Epidermal melanocyte (primary cell): ENCODE results near the gene ZNF773.
A peak's percentile ranks its signal among the peaks of the same experiment; 100 is the strongest.
"Not testable (repeated sequence)": the region's sequence is repeated elsewhere in the genome, so short reads cannot be mapped to it uniquely, and the experiment has no call there.

ENCODE experiments used
- DNase-seq: peaks from one replicate; pipeline ENCODE4 v3.0.0; 2011; ENCODE audit warnings: low spot score; ENCODE audit not compliant: insufficient read length

Gene ZNF773

DNA sequence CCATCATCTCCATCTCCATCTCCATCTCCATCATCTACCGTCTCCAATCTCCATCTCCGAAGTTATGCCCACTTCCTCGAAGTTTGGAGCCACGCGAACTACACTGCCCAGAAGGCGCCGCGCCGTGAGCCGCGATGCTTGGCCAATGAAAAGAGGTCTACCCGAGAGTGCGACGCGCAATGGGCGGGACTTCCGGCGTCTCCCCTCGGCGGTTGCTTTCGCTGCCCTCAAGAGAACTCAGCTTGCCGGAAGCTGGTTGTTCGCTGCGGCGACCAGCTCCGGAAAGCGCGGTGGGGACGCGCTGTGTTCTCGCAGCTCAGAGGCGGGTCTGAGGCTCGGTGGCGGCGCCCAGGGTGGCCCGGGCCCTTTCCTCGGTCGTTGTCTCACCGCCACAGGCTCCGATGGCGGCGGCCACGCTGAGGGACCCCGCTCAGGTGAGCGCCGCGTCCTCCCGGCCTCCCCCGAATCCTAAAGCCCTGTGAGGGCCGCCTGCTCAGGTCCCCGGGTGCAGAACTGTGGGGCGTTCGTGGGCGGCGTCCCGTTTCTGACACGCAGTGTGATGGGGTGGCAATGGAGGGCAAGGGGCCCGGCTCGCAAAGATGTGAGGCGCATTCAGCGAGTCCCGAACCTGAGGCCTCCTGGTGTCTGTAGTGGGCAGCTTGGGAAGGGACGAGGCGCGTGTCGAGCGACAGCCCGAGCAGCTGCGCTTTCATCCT is at the start of gene ZNF773:
ZNF773 (plus strand) TSS at position 259 of the 716 bp plus-strand sequence; CDS start at position 402, 143 bp downstream.
- peak; percentile 89 for DNase-seq

DNA sequence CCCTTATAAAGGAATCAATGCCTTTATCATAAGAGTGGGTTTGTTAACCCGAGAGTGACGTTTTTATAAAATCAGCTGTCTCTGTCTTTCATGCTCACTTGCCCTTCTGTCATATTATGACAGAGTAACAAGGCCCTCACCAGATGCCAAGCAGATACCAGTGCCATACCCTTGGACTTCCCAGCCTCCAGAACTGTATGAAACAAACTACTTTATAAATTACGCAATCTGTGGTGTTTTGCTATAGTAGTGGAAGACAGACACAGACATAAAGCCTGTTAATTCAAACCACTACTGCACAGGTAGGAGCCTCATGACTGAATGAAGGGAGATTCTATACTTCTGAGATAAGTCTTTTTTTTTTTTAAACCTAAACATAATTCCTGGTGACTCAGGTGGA is 47.4 kb upstream of the ZNF773 start:
- DNase-seq: no peak

DNA sequence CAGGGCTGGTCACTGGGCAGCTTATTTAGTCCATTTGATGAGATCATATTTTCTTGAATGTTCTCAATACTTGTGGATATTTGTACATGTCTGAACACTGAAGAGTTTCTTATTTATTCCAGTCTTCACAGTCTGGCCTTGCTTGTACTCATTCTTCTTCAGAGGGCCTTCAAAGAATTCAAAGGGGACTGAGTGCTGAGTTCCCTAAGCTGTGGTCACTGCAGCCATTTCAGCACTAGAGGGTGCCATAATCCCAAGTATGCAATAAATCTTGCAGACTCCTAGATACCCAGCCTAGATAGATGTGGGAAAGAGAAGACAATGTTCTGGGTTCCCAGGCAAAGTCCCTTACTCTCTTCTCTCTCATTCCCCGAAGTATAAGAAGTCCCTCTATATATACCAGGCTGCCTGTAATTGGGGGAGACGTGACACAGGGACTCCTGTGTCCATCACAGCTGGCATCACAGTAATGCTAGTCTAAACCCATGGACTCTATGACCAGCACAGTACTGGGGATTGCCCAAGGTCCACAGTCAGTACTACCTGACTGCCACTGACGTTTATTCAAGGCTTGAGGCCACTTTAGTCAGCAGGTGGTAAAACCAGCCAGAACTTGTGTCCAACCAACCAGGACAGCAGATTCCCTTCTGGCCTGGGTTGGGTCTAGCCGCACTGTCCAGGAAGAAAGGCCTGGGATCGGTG is 33.9 kb upstream of the ZNF773 start:
- no peak for DNase-seq

DNA sequence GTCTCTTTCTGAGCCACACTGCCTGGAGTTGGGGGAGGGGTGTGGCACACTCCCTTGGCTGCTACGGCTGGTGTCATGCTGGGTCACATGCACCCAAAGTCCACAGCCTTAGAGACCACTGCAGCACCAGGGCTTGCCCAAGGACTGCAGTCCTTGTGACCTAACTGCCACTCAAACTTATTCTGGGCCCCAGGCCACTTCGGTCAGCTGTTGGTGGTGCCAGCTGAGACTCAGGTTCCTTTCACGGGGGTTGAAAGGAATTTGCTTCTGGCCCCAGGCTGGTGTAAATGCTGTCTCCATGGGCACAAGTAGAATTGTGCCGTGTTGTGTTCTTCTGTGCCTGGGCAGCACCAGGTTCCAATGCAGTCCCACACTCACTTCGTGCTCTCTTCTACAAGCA is 33.2 kb upstream of the ZNF773 start:
- DNase-seq: no peak

DNA sequence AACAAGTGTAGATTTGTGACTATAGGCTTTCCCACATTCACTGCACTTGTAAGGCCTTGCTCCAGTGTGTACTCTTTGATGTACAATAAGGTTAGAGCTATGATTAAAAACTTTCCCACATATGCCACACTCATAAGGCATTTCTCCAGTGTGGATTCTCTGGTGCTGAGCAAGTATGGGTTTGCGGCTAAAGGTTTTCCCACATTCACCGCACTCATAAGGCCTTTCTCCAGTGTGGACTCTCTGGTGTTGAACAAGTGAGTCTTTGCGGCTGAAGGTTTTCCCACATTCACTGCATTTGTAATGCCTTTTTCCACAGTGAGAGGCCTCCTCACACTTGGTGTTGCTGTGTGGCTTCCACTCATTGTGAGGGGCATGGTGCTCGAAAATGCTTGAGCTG is 26.1 kb upstream of the ZNF773 start:
- no peak for DNase-seq

DNA sequence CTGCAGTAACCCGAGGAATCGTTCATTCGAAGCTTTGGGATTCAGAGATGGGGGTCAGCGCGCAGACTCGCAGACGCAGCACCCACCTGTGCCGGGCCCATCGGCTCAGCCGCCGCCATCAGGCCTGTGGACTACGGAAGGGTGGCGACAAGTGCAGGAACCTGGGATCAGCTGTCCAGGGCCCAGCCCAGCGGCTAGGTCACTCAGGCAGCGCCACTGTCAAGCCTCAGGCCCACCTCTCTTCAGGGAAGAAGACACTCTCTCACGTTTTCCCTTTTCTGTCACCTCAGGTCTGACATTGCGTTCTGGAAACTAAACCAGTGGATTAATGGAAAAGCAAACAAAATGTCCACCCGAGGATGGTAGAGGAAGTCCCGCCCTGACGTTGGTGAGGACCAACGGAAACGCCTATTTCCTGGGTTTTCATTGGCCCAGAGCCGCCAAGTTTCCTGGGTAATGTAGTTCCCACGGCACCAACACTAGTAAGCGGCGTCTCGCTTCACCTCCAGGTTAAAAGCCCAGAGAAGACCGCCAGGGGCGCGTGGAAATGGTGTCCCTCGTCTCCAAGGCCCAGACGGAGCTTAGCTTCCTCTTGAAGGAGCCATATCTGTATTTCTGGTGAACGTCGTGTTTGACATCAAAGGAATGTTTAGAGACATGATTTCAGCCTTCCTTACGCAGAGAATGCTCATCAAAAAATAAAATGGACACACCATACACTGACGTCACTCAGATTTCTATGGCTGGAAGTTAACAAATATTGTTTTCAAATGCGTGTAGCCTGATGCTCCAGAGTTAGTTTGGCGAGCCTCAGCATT is 22.3 kb upstream of the ZNF773 start, which contains the start of gene ZNF772:
ZNF772 (minus strand) TSS at position 376 of the 818 bp plus-strand sequence; CDS start at position 119, 257 bp downstream.
- DNase-seq: peak; percentile 93

DNA sequence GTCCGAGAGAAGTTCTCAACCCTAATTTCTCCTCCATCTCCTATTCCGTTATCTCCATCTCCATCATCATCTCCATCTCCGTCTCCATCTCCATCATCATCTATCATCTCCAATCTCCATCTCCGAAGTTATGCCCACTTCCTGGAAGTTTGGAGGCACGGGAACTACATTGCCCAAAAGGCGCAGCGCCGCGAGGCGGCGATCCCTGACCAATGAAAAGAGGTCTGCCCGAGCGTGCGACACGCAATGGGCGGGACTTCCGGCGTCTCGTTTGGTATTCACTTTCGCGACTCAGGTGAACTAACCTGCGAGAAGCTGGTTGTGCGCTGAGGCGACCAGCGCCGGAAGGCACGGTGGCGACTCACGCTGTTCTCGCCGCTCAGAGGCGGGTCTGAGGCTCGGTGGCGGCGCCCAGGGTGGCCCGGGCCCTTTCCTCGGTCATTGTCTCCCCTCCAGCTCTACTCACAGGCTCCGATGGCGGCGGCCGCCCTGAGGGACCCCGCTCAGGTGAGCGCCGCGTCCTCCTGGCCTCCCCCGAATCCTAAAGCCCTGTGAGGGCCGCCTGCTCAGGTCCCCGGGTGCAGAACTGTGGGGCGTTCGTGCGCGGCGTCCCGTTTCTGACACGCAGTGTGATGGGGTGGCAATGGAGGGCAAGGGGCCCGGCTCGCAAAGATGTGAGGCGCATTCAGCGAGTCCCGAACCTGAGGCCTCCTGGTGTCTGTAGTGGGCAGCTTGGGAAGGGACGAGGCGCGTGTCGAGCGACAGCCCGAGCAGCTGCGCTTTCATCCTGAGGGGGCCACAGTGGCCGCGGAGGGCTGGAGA is 12.1 kb upstream of the ZNF773 start, which contains the start of gene ZNF419:
ZNF419 (plus strand) TSS at position 274 of the 822 bp plus-strand sequence; CDS start at position 475, 201 bp downstream.
- peak; percentile 97 for DNase-seq

DNA sequence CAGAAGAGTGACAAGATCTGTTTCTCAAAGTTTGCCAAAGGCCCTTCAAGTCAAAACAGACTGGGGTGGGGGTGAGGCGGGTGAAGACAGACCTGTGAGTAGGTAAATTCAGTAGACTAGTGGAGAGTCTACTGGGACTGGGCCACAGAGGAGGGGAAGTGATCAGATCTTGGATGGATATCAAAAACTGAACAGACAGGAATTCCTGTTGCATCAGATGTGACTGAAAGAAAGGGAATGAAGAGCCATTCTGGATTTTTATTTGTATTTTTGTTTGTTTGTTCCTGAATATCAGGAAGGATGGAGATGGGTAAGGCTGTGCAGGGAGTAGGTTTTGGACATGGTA is 11.5 kb upstream of the ZNF773 start:
- DNase-seq: not testable (repeated sequence)

DNA sequence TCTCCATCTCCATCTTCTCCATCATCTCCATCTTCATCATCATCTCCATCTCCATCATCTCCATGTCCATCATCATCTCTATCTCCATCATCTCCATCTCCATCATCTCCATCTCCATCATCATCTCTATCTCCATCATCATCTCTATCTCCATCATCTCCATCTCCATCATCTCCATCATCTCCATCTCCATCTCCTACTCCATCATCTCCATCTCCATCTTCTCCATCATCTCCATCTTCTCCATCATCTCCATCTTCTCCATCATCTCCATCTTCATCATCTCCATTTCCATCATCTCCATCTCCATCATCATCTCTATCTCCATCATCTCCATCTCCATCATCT is 432 bp upstream of the ZNF773 start:
- not testable (repeated sequence) for DNase-seq

DNA sequence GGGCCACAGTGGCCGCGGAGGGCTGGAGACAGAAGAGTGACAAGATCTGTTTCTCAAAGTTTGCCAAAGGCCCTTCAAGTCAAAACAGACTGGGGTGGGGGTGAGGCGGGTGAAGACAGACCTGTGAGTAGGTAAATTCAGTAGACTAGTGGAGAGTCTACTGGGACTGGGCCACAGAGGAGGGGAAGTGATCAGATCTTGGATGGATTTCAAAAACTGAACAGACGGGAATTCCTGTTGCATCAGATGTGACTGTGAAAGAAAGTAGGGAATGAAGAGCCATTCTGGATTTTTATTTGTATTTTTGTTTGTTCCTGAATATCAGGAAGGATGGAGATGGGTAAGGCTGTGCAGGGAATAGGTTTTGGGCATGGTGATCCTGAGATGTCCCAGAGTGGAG is 662 bp downstream of the ZNF773 start:
- not testable (repeated sequence) for DNase-seq

DNA sequence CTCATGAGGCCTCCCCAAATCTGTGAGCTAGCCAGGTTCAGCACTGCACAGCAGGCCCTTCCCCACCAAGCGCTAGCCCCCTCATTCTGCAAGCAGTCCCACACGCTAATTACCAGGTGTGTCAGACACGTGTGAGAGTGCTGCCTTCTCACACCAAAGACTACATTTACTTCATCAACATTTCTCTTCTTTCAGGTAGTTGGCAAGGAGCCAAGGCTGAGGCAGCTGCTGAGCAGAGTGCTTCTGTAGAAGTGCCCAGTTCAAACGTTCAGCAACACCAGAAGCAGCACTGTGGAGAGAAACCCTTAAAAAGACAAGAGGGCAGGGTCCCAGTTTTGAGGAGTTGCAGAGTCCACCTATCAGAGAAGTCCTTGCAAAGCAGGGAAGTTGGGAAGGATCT is 6.4 kb downstream of the ZNF773 start:
- no peak for DNase-seq

DNA sequence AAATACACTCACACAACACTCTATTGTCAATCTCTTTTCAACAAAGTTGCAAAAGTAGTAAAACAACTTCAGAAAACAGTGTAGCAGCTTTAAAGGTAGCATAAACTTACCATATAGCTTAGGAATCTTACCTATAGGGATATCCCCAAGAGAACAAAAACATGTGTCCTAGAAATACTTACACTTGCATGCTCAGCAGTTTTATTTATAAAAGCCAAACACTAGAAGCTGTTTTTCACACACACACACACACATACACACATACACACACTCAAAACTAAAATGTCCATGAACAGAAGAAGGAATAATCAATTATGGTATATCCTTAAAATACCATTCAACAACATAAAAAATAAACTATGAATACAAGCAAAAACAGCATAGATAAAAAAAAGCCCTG is 11.7 kb downstream of the ZNF773 start:
- DNase-seq: no peak

DNA sequence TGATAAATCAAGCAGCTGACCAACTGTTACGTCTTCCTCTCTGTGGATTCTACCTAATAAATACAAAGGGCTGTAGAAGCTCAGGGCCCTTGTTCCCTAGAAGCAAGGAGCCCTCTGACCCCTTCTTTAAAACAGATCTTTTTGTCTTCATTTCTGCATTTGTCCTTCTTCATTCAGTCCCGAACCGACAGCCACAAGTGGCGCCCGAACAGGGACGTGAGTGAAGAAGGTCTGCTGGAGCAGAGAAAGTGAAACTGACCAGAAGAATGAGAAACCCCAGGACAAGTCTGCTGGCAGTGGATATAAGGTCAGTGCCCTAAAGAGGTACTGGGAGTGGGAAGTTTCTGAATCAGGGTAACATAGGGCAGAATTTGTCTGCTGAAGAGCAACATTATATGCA is 13.1 kb downstream of the ZNF773 start:
- no peak for DNase-seq

DNA sequence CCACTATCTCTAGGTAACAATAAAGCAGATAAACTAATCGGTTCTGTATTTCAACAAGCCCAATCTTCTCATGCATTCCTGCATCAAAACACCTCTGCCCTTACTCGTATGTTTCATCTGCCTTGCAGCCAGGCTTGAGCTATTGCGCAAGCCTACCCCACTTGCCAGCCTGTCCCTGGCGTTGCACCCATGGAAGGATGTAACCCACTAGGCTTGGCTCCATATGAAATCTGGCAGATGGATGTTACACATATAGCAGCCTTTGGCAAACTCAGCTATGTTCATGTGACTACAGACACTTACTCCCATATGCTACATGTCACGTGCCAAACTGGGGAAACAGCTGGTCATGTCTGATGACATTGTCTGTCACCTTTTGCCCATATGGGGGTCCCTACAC is 15.5 kb downstream of the ZNF773 start:
- no peak for DNase-seq

DNA sequence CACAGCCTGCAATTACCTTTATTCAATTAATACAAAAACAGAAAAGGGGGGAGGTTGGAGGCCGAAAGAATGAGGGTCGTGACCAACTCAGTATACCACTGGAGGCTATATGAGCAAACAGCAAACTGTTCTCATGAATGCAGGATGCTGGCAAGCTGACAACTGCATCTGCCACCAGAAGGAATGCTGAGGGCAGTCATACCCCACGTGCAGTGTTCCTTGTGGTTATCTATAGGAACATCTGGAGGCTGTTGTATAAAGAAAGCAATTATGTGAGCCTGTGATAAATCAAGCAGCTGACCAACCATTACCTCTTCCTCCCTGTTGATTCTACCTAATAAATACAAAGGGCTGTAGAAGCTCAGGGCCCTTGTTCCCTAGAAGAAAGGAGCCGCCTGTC is 18.3 kb downstream of the ZNF773 start:
- DNase-seq: not testable (repeated sequence)

DNA sequence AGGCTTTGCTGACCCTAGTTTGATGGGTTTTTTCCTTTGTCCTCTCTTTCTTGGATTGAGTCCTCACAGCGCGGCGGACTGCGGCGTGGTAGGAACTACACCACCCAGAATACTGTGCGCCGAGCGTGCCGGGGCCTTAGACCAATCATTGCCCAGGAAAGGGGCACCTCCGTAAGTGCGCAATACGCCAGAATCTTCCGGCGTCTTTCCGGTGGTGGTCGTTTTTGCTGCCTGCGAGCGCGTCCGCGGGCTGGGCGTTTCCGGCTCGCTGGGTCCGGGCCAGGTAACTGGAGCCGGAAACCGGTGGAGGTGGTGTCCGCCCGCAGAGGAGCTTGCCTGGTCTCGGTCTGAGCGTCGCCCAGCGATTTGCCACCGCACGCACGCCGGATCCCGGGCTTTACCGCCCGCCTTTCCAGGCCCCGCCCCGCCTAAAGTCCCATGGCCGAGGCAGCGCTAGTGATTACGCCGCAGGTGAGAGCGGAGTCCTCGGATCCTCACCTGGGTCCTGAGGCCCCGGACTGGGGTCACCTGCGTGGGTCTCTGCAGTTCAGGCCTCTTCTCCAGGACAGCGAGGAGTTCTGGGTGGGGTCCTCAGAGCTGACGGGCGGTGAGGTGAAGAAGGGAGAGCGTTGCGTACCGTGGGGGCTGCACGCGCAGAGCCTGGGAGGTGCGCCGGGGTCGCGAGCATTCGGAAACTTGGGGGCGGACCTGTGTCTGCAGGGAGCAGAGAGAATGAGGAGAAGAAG is 27.6 kb downstream of the ZNF773 start, which contains the start of gene ZNF549:
ZNF549 (plus strand) TSS at position 221 of the 746 bp plus-strand sequence; CDS start at position 439, 218 bp downstream.
- peak; percentile 98 for DNase-seq

DNA sequence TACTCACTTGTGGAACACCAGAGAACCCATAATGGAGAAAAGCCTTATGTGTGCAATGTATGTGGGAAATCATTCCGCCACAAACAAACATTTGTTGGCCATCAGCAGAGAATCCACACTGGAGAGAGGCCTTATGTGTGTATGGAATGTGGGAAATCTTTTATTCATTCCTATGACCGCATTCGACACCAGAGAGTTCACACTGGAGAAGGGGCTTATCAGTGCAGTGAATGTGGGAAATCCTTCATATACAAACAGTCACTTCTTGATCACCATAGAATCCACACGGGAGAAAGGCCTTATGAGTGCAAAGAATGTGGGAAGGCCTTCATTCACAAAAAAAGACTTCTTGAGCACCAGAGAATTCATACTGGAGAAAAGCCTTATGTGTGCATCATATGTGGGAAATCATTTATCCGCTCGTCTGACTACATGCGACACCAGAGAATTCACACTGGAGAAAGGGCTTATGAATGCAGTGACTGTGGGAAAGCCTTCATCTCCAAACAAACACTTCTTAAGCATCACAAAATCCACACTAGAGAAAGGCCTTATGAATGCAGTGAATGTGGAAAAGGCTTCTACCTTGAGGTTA is 38.3 kb downstream of the ZNF773 start:
- DNase-seq: no peak

DNA sequence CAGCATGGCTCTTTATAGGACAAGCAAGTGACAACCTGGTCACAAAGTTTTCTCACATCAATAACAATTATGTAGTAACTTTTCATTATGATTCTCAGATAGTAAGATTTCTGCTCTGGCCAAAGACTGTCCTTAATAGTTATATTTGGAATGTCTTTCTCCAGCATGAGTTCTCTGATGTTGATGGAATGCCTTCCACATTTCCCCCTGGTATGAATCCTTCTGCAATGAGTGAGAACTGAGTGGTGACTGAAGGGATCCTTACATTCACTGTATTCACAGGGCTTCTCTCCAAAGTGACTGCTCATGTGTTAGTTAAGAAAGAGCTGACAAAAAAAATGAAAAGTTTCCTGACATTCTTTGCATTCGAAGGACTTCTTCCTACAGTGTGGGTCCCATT is 46.8 kb downstream of the ZNF773 start:
- DNase-seq: no peak

DNA sequence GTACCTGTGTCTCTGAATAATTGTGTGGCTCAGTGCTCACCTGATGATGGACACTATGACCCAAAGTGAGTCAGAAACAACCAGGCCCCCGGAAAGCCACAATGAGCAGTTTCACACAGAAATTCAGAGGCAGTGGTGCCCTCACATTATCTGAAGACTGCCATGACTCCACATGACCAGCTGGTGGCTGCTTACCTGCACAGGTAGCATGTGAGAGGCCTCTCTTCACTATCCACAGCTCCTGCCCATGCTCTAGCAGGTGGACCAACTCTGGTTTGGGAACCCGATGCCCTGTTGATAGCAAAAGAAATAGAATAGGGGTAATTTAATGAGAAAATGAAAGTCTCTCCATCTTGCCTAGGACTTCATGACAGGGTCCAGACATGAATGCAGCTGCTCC is 52.7 kb downstream of the ZNF773 start:
- DNase-seq: no peak

DNA sequence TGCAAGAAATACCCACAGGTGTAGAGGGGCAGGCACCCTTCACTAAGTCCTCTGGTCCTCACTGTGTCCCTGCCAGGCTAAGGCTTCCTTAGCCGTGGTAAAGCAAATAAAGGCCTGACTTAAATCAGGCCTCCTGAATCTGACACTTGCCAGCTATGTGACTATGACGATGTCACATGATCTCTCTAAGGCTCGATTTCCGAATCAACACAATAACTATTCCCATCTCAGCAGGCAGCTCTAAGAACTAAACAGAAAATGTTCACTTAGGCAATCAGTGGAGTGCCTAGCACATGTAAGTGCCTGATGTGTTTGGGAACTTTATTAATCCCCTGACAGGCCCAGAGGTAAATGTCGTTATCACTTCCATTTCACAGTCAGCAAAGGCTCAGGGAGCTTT is 57.9 kb downstream of the ZNF773 start:
- no peak for DNase-seq
